ENCODE data around the gene RPE65. TPM values are rescaled to one million over a fixed set of nuclear protein-coding genes. Genes with fewer than 3 reads are reported as not detected.

The RPE65 gene
- total RNA-seq, 1 donor from 2014 or later: 0.14 TPM

DNA sequence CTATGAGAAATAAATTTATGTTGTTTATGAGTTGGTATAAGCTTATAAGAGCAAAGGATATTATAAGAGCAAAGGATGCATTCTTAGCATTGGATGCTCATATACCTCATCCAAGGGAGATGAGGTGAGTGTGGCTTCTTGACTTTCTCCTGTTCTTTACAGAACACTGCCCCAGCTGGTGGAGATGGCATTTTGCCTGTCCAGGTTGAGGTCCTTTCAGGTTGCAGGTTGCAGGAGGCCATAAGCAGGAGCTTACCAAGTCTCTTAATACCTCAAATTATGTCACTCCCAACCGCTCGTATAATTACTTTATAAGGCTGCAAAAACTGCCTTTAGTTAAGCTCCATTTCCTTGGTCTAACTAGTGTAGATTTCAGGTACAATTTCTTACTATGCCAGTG is 66.7 kb downstream of the RPE65 start:
- DNase-seq (ENCODE audit: extremely low spot score, unreplicated experiment): no peak
- no peak overlapping the region for H3K4me3 Mint-ChIP-seq
- H3K27me3 Mint-ChIP-seq: no peaks in the 10 kb centered on the region
- H3K9me3 Mint-ChIP-seq: peaks cover 5% of the 10 kb centered on the region
- H3K4me1 Mint-ChIP-seq (ENCODE audit: unreplicated experiment): peaks cover 6% of the 10 kb centered on the region
- no peak overlapping the region for H3K27ac Mint-ChIP-seq
- no peaks in the 10 kb centered on the region for H3K36me3 Mint-ChIP-seq
- TF ChIP-seq, protein P1, sequence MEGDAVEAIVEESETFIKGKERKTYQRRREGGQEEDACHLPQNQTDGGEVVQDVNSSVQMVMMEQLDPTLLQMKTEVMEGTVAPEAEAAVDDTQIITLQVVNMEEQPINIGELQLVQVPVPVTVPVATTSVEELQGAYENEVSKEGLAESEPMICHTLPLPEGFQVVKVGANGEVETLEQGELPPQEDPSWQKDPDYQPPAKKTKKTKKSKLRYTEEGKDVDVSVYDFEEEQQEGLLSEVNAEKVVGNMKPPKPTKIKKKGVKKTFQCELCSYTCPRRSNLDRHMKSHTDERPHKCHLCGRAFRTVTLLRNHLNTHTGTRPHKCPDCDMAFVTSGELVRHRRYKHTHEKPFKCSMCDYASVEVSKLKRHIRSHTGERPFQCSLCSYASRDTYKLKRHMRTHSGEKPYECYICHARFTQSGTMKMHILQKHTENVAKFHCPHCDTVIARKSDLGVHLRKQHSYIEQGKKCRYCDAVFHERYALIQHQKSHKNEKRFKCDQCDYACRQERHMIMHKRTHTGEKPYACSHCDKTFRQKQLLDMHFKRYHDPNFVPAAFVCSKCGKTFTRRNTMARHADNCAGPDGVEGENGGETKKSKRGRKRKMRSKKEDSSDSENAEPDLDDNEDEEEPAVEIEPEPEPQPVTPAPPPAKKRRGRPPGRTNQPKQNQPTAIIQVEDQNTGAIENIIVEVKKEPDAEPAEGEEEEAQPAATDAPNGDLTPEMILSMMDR (conservative IDR thresholded peaks at IDR 0.05): no peak

DNA sequence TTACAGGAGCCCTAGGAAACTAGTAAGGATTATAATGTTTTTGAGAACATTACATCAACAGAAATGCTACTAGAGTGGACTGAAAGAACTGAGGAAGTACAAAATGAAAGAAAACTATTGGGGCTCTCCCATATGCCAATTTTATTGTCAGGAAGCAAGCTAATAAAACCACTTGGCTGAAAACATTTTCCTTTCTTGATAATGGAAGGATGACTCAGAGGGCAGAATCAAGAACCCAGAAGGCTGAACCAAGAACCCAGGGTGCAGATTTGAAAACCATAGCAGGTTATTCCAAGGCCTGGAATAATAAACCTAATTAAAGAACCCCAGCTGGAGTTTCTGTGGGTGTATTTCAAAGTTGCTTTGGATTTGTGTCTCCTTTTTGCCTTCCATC is 70.7 kb downstream of the RPE65 start:
- H3K9me3 Mint-ChIP-seq: no peaks in the 10 kb centered on the region
- H3K27me3 Mint-ChIP-seq: no peaks in the 10 kb centered on the region
- no peak overlapping the region for H3K4me3 Mint-ChIP-seq
- H3K27ac Mint-ChIP-seq: no peak overlapping the region
- TF ChIP-seq, protein P1 (conservative IDR thresholded peaks at IDR 0.05): no peak
- H3K4me1 Mint-ChIP-seq (ENCODE audit: unreplicated experiment): peaks cover 9% of the 10 kb centered on the region
- DNase-seq (ENCODE audit: extremely low spot score, unreplicated experiment): no peak
- no peaks in the 10 kb centered on the region for H3K36me3 Mint-ChIP-seq

Other genes starting within 250 kb of the RPE65 start
- gene WLS, start 217.4 kb downstream of the RPE65 start, total RNA-seq (ENCODE audit: low replicate concordance): 89.1 and 306 TPM in 2 replicates
- gene DEPDC1, start 47.1 kb upstream of the RPE65 start, total RNA-seq (ENCODE audit: low replicate concordance): 9.7 and 25.7 TPM in 2 replicates

Data from type B pancreatic cell (in vitro differentiated cells).